Gastroesophageal sphincter (tissue), 3 donors: ENCODE data around the gene MUC5B.

Source experiments
- CTCF ChIP-seq, 4 experiments: fragments of 200-600 bp in 2 of 4; fragments of 450-650 bp in 2 of 4; sonication (generic) in 1 of 4; IDR thresholded peaks; one replicate each; pipeline ENCODE4 v1.5.1; 2017 to 2019; ENCODE audit warnings: antibody characterized with exemption in 4 of 4, mild to moderate bottlenecking in 2 of 4, moderate library complexity in 2 of 4
- EP300 ChIP-seq: sonication (generic); formaldehyde crosslinking; IDR thresholded peaks from one replicate; pipeline ENCODE4 v1.6.1; 2017; ENCODE audit warnings: antibody characterized with exemption, mild to moderate bottlenecking
- POLR2A ChIP-seq, 2 donors: fragments of 450-650 bp; IDR thresholded peaks; one replicate each; pipeline ENCODE4 v1.6.1; 2017; ENCODE audit warnings: antibody characterized with exemption in 2 of 2, mild to moderate bottlenecking in 2 of 2, moderate library complexity in 1 of 2
- POLR2AphosphoS5 ChIP-seq: sonication (generic); formaldehyde crosslinking; IDR thresholded peaks from one replicate; pipeline ENCODE4 v1.6.1; 2017; ENCODE audit warnings: antibody characterized with exemption

- TF ChIP-seq POLR2AphosphoS5 (no peak), CTCF (IDR thresholded peaks at IDR 0.05) (no peak), POLR2A (IDR thresholded peaks at IDR 0.05) (no peak), EP300 (no peak)
Measured at GRCh38 chr11:1179641-1180040, 43.2 kb upstream of the MUC5B start.
